IPS-NIHi11 (cell line): ENCODE data around the gene PRKD2.

ENCODE experiments used
- DNase-seq: peaks from one replicate; pipeline ENCODE4 v3.0.0; 2012; ENCODE audit warnings: mixed read lengths, low spot score

The PRKD2 gene

DNA sequence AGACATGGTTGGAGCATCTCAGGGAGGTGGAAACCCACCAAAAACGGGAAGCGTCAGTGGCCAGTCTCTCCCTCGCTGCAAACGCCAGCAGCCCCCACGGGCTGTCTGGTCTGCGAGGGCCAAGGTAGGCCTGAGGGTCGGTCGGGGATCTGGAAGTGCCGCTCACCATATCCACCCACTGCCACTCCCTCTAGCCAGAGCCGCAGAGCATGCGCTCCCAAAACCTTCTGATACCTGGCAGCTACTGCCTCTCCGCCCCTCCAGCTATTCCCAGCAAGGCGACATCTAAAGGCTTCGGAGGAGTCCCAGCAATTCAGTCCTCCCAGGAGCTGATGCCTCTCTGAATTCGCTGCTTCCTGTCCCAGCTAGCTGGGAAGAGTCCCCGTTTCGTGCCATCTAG lies 24.5 kb upstream of the PRKD2 start:
- DNase-seq, result no peak

DNA sequence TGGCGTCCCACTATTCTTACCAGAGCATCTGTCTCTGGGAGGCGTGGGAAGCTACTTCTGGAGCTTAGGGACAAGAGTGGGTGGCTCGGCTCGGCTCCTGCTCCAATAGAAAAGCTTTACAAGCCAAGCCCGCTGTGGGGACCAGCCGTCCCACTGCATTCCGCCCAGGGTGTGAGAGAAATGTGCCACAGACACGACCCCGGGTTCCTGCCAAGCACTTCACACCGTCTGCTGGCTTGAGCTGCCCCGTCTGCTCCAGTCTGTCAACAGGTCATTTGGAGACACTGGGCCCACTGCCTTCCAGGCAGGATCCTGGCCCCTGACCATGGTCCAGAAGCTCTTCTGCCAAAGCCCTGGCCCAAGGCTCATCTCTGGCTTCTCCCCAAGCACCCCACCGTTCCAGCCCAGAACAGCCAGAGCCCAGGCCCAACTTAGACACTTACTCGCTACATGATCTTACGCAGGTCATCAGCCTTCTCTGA lies 22.4 kb upstream of the PRKD2 start:
- no peak for DNase-seq

DNA sequence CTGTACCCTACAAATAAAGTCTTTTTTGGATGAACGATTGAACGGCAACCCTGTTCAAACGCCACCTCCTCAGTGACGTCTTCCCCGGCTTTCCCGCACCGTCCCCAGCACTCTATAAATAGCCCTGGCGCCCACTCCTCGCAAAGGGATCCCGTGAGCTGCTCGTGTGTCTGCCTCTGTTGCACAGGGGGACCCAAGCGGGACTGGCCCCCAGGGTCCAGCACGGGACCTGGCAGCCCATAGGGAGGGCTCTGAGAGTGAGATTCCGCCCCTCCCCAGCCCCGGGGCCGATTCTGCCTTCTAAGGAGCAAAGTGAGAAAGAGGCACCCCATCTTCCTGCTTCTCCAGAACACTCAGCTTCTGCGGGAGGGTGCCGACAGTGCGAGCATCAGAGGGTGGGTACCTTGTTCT lies 20.9 kb upstream of the PRKD2 start:
- DNase-seq, result no peak

DNA sequence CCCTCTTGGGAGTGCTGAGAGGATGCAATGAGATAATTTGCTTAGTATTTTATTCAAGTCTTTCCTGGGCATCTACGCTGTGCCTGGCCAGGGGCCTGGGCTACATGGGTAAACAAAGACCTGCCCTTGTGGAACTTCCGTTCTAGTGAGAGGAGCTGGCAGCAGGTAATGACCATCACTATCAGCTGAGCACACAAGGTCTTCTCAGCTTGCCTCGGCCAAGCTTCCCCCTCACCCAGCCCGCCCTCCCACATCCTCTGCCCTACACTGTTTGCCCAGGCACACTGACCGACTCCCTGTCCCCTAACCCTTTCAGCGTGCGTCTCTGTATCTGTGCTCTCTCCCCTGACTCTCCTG lies 20.4 kb upstream of the PRKD2 start:
- no peak for DNase-seq

DNA sequence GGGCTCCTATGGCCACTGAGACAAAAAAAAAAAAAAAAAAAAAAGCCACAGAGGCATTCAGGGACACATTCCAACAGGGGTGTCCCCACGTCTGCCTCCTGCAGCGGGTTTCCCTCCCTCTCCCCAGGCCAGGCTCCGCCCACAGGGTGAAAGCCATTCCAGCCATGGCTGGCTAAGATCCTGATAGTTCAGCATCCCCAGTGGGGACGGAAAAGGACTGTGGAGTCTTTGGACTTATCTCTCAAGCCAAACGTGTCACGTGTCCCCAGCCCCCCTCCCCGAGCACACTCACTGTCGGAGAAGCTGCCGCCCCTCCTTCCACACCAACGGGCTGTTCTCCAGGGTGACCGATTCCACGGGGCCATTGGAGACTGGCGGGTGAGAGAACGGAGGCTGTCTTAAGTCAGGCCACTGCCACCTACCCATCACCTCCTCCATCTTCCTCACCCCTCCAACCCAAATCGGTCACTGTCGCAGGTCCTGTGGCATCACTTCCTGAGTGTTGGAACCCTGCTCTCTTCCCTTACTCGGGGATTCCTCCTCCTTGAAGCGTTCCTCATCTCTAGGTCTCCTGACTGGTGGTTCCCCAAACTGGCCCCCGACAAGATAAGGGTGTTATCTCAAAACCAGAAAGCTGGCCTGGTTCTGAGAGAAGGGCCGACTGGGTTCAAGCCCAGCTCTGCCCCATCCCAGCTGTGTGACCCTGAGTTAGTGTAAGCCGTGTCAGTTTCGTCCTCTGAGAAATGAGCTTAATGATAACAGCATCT lies 19.8 kb upstream of the PRKD2 start:
- DNase-seq, result peak; percentile 78

DNA sequence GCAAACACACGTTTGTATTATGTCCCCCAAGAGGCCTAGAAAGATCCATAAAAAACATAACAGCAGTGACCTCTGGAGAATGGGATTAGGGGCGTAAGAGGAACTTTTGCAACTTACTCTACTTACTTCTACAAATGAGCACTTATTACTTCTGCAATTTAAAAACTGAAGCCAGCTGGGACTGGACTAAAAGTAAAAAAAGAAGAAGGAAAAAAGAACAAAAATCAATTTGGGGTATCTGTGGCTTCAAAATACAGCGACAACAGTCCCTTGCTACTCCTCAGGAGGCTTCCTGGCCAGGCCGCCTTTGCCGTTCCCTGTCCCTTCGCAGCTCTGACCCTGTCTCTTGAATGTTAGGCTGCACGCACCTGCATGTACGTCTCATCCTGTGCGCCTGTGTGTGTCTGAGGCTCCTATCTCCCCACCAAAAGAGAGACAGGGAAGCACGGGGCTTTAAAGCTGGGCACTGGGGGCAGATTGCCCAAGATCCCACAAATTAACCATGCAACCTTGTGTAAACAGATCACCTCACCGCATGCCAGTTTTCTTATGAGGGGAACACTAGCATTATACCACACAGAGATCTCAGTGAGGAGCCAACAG lies 16.9 kb upstream of the PRKD2 start:
- DNase-seq, result no peak

DNA sequence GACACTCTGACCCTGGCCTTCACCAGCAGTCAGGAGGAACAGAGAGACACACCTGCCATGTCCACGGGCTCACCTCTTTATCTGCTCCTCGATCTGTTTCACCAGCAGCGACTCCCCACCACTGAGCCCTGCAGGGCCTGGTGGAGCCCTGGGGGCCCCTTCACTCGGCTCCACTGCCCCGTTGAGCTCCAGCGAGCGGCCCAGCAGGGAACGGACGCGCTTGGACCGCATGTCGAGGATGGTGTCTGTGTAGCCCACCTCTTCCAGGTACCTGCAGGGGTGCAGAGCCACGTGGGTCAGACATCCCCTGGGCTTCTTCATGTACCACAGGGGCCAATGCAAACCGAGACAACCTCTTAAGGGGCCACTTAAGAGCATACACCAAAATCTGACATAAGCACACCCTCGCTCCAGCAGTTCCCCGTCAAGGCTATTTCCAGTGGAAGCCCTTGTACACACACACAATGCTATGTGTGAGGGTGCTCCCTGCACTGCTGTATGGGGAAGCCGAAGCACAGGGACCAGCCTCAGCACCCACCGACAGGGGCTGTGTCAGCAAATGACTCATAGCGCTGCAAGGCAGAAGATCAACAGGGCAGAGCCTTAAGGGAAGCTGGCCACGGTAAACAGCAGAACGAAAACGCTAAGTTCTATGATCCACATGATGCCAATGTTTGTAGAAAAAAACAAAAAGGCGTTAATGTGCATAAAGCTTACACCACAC lies 16.2 kb upstream of the PRKD2 start:
- no peak for DNase-seq

DNA sequence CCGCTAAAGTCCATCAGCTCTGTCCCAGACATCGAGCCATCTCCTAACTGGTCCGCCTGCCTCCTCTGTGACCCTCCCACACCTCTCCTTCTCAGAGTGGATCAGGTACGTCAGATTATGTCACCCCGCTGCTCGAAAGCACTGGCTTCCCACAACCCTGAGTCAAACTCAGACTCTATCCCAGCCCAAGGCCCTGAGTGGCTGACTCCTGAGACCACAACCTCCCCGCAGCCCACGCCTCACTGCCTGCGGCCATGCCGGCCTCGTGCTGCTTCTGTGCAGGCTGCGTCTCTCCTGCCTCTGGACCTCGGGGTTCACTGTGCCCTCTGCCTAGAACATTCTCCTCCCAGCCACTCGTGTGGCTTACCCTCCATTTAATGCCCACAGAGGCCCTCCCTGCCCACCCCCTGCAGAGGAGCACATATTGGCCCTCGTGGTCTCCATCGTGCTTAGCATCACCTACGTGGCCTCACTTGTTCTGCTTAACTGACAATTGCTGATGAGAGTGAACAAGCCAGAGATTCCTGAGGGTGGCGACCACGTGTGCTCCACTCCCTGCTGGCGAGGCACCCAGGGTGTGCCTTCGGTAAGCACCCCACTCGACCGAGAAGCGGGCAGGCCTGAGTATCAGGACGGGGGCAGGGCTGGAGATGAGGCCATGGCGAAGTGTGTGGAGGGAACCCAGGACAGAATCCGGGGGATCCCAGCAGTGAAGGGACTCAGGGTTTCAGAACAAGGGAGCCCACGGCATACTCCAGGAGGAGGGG lies 15.4 kb upstream of the PRKD2 start:
- no peak for DNase-seq

DNA sequence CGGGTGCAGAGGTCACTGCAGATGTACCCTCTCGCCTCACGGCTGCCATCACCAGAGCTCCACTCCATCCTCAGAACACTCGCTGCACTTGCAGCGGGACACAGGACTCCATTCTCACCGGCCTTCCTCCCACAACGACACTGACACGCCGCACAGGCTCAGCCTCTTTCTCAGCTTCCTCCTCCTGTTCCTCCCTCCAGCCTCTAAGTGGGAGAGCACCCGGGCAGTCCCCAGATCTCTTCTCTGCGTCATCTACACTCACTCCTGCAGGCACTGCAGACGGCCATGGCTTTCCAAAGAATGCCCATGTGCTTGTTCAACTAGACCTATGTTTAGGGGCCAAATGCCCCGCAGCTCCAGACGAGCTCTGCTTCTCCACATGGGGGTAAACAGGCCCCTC lies 14.7 kb upstream of the PRKD2 start:
- DNase-seq, result no peak

DNA sequence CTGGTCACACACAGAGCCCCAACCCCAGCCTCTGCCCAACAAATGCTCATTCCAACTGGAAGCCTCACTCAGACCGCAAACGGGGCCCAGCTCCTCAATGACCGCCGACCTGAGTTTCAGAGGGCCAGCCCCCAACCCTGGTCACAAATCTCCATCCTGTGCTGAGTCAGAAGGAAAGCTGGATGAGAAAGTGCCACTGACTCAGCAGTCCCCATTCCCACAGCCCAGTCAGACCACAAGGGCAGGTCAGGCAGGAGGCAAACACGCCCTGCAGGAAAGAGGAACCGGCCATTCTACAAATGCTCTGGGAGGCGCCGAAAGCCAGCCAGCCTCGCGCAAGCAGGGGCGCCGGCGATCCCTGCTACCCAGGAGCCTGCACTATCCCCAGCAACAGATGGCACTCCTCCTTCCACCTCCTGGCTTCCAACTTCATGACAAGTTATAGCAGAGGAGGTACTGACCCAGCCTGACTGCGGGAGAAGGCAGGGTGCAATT lies 14.1 kb upstream of the PRKD2 start:
- DNase-seq, result no peak

DNA sequence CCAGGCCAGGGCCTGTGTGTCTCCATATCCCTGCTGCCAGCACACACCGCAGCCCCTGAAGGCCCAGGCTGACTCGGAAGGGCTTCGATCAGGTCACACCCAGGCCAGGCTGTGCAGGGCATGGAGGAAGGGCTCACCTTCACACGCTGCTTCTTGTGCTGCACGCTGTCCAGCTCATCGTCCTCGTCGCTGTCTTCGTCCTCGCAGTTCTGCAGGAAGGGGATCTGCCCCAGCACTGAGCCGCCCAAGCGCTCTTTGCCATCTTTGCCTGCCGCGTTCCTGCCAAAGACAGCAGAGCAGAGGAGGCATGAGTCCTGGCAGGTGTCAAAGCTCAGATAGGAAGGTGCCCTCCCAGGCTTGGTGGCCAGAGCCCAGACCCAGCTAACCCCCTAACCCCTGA lies 13.7 kb upstream of the PRKD2 start:
- DNase-seq, result no peak

DNA sequence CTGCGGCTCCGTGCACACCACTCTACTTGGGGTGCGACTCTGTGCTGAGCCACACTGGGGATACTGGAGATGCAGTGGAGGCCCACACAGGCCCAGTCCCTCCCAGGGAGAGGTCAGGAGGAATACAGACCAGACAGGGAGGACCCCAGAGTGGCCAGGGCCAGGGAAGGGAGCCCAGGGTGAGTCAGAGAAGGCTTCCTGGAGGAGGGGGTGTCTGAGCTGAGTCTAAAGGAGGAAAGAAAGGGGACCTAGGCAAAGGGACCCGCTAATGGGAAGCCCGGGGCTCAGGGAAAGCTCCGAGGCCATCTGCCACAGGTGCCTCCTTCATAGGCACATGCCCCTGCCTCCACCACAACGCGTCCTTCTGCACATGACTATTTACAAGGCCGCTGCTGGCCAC lies 13.3 kb upstream of the PRKD2 start:
- no peak for DNase-seq

DNA sequence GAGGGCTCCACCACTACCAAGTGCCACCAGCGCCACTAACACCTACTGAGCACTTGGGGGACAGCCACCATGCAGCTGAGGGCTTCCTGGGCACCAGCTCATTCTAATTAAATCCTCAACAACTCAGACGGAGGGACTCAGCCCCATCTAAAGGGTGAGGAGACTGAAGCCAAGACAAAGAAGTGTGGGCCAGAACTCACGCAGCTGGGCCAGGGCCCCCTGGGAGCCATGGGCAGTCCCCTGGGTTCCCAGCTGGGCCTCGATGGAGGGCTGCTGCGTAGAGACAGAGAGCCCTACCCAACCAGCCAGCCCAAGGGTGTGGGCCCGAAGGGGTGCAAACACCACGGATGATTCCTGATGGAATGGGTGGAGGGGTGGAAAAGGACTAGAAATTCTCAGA lies 12.8 kb upstream of the PRKD2 start:
- DNase-seq, result no peak

DNA sequence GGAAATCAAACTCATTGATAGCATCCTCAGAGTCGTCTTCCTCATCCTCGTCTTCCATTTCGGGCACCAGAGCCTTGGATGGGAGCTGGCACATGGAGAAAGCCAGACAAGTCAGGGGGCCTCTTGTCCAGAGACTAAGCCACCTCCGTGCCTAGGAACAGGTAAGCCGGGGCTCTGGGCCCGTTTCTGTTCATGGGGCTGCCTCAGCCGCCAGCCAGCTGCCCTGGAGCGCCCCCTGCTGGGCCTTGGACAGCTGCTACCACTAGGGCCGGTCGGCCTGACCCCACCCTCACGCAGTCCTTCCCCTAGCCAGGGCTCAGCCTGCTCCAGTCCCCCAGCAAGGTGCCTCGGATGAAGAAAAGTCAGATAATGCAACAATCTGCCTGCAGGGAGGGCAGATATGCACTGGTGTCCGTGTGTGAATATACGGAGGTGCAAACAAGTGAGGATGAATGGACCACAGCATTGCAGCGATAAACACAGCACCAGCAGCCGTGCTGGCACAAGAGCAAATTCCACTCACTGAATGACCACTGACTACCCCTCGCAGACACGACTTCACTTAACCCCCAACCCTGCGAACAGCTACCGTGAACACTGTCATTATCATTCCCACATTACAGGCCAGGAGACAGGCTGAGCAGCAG lies 11.9 kb upstream of the PRKD2 start:
- peak; percentile 98 for DNase-seq

DNA sequence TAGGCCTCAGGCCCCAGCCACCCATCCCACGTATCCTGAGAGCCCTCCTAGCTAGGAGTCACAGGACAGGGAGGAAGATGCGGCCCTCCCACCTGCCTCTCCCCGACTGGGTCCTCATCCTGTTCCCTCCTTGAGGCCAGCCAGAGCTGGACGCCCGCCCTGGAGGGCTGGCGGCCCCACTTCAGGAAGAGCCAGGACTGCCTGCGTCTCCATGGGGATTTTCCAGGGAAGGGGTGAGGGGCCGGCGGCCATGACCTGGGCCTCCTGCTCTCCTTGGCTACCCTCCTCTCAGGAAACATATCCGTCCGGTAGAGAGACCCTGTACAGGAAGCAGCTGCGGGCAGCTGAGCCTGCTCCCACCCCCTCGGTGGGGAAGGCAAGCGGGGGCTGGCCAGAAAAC lies 11.3 kb upstream of the PRKD2 start:
- no peak for DNase-seq

DNA sequence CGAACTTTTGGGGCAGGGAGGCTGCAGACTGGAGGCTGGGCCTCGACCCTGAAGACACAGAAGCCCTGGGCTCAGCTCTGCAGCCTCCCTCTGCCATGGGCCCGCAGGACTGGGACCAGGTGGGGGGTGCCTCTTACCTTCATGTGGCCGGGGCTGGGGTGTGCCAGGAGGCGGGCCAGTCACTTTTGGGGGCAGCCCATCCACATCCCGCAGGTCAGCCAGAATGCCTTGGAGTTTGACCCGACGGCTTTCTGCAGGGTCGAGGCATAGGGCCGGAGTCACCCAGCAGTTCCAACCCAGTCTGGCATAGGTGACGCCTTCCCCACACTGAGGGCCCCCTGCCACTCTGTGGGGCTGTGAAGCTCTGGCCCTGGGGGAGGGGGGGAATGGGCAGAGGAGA lies 10.8 kb upstream of the PRKD2 start:
- no peak for DNase-seq

DNA sequence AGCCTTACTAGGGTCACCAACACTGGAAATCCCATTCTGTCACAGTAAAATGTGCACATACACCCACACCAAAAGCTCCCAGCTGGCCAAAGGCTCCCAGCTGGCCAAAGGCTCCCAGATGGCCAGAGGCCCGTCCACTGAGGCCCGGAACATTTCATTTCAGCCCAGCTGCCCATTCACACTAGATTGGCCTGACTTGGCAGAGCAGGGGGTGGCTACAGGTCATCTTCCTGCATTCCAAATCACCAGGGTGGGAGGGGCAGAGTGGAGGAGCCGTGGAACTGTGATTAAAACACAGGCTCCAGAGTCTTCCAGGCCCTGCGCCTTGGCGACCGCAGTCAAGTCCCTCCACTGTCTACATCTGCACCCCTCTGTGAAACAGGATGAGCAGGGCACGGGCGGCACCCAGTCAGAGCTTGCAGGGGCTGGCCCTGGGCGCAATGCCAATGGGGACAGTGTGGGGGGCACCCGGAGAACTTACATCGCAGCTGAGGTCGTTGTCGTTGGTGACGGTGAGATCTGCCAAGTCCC lies 10.1 kb upstream of the PRKD2 start:
- no peak for DNase-seq

DNA sequence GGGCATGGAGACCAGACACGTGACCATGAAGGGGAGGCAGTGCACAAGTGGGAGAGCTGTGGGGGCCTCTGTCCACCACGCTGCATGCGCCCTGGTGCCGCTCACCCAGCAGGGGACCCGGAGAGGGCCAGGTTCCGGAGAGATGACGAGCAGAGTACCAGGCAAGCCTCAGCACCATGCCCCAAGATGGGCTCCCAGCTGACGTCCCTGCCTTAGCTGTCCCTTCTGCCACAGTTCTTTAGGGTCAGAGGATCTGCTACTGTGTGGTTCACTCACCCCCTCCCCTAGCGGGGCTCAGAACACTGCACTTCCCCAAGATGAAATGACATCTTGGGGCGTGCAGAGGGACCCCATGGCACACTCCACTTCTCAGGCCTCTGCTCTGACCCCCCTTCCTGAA lies 9.6 kb upstream of the PRKD2 start:
- no peak for DNase-seq

DNA sequence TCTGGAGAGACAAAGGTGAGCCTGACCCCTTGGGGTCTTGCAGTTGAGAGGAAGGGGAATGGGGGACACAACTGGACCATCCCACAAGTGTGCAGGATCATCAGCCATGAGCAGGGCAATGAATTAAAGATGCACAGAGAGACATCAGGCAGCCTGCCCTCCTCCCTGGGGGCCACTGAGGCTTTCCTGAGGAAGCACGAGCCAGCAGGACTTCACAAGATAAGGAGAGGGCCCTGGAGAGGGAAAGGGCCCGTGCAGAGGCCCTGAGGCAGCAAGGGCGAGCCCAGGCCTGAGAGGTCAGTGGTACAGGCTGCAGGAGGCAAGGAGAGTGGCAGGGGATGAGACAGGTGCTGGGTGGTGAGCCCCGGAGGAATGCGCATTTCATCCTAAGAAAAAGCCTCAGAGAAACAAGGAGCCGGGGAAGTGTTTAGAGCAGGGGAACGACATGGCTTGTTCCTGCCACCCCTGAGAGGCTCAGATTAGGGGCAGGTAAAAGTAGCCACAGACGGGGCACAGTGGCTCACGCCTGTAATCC lies 9.0 kb upstream of the PRKD2 start:
- DNase-seq, result no peak

DNA sequence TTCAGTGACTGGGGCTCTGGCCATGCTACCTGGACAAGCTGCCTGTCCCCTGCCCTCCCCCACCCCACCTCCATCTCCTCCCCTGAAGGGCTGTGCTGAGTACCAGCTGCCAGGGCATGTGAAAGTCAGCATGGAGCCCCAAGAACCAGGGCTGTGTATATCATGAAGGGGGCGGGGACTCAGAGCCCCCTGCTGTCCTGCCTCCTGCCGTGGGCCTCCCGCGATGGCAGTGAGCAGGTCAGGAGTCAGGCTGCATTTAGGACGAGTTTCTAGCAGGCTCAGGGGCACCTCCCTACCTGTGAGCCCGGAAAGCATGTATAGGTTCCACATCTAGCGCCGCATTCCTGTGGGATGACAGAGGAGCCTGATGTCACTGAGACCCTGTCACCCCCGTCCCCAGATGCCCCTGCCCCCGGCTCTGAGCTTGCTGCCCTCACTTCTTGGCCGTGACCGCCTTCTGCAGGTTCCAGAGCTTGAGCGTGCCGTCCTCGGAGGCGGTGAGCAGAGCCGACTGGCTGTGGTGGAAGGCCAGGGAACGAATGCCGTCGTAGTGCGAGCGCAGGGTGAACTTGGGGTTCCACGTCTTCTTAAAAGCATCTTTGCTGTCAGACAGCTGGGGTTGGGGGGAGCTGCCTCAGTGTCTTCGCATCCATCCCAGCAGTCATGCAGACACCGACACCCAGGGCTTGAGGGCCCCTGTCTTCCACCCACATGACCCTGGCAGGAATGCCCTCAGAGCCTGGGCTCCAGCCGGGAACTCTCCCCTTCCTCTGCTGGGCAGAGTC lies 8.3 kb upstream of the PRKD2 start:
- no peak for DNase-seq

DNA sequence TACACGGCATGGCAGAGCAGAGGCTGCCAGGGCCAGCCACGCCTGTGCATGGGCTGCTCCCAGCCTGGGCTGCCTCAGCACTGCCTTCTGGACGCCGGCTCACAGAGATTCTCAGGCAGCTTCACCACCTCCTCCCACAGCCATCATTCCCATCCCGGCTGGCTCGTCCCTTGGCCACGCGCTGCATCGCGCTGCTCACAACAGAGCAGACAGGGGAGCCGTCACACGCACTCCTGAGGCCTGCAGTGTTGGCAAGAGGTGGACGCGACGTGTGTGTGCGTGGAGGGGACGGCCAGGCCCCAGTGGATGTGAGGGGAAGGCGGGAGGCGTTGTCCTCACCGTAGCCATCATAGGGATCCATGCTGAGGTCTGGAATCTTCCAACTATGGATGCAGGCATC lies 7.6 kb upstream of the PRKD2 start:
- DNase-seq, result no peak
